ENCODE measurements around the gene KIF20B.
"Not testable (repeated sequence)": the region's sequence is repeated elsewhere in the genome, so short reads cannot be mapped to it uniquely, and the experiment has no call there.

KIF20B gene

DNA sequence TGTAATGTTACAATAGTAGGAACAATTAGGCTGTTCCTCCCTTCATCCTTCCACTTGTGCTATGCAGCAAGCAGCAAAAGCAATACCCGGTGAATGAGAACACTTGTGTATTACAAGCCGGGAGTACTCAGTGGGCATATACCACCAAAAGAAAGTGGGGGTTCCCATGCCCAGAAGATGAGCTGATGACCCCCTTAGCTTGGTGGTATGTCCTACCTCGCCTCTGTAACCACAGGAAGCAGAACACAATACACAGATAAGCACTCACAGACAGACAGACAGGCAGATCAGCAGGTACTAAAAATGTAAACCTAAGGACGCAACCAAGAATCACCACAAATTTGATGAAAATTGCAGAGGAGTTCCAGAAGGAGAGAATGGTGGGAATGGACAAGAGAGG lies 15.5 kb upstream of the KIF20B start:
- peak; percentile 72 for DNase-seq

GRCh38 chr10:89690027-89690426 lies 11.4 kb upstream of the KIF20B start:
- DNase-seq = no peak

DNA sequence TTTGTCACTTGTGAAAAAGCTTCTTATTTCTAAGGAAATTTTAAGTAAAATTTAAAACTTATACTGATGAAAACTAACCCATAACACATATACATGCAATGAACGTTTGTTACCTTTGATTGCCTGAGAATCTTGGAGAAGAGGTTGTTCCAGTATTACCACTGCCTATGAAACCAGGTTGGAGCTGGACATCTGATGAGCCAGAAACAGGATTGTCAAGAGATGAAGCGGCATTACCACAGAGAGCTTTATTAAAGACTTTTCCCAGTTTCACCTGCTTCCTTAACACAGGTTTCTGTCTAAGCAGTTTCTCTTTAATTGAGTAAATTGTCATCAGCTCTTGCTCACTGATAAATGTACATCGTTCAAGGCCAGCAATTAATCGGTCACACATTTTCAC lies 9.0 kb upstream of the KIF20B start:
- DNase-seq = no peak

GRCh38 chr10:89693176-89693575 lies 8.2 kb upstream of the KIF20B start:
- DNase-seq = no peak

GRCh38 chr10:89695307-89695706 lies 6.1 kb upstream of the KIF20B start:
- DNase-seq = no peak

DNA sequence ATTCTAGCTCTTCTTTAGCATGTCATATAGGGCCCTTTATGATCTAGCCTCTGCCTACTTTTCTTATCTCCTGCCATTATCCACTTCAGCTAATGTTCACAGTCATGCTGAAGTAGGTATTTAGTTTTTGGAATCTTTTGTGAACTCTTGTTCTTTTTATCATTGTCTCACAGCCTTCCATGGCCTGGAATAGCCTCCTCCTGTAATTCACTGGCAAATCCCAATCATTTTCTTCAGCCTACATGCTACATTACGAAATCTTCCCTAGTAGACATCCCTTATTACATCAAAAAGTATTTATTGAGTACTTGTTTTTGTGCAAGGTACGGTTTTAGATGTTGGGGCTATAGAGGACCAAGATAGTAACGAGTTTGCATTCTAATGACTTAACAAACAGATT lies 3.4 kb upstream of the KIF20B start:
- no peak for DNase-seq

- DNase-seq = peak; percentile 29
These were observed 1.8 kb upstream of the KIF20B start for GRCh38 chr10:89699581-89700064.

GRCh38 chr10:89700923-89701241 lies 508 bp upstream of the KIF20B start:
- DNase-seq = no peak

DNA sequence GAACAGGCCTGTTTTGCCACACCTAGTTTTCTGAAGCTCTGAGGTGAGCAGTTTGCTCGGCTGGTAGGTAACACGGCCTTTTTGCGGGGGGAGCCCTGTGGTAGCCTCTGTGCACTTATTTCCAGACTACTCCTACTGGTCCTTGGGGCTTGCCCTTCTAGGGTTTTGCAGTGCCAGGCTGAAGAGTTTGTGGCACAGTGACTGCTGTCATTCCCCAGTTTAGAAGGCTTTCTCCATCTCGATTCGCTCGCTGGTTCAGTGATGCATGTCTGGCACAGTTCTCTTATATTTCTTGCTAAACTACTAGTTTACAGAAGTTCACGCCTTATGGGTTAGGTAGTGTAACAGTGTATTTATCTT lies 711 bp downstream of the KIF20B start:
- peak; percentile 37 for DNase-seq

GRCh38 chr10:89705466-89705865 lies 4.1 kb downstream of the KIF20B start:
- no peak for DNase-seq

- peak; percentile 18 for DNase-seq
These were observed 4.6 kb downstream of the KIF20B start for GRCh38 chr10:89706011-89706410.

GRCh38 chr10:89707372-89707771 lies 6.0 kb downstream of the KIF20B start:
- DNase-seq = no peak

GRCh38 chr10:89710753-89711152 lies 9.4 kb downstream of the KIF20B start:
- no peak for DNase-seq

DNA sequence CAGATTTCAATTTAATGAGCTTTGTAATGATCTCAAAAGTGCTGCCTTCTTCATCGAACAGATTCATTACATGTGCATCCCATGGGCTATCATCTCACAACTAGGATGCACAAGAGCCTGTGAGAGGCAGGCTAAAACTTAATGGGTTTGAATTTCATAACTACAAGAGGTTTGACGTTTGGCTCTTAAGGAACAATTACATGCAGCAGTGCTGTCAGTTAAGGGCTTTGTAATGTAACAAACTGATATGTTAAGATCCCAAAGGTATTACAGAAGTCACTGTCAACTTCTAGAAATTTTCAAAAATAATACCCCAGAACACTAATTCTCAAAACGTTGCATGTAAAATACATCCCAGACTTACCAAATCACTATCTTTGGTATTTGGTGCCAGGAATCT lies 33.2 kb downstream of the KIF20B start:
- DNase-seq = no peak

- DNase-seq = peak; percentile 46
These were observed 37.3 kb downstream of the KIF20B start for GRCh38 chr10:89738551-89739209.

- DNase-seq = peak; percentile 18
These were observed 39.9 kb downstream of the KIF20B start for GRCh38 chr10:89741126-89741762.

DNA sequence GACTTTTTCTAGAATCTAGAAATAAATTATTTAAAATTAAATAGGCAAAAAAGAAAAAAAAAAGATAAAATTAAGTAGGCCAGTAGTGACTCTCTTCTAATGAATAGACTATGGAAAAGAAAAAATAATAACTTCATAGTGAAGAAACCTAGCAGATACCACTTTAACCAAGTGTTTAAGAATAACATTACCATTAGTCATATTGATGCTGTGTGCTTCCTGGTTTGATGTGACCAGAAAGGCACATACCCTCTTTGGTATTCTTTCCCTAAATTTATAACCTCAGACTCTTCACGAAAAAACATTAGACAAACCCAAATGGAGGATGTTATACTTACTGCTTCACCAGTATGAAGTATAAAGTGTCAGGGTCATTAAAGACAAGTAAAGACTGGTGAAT lies 42.6 kb downstream of the KIF20B start:
- no peak for DNase-seq

DNA sequence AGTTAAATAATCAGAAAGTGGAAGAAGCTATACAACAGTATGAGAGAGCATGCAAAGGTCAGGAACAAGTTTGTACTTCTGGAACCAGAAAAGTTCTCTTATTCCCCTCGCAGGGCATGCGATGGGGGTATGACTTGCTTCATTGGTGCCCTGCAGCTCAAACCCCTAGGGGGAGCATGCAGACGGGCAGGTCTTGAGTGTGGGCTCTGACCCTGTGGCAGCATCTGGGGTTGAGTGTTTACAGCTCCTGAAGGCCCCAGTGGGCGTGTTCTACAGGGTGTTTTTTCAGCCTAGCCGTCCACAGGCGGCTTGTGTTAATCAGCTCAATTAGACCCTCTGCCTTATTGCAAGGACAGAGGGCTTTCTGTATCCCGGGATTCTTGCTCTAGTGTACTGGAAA lies 44.5 kb downstream of the KIF20B start:
- DNase-seq = no peak

DNA sequence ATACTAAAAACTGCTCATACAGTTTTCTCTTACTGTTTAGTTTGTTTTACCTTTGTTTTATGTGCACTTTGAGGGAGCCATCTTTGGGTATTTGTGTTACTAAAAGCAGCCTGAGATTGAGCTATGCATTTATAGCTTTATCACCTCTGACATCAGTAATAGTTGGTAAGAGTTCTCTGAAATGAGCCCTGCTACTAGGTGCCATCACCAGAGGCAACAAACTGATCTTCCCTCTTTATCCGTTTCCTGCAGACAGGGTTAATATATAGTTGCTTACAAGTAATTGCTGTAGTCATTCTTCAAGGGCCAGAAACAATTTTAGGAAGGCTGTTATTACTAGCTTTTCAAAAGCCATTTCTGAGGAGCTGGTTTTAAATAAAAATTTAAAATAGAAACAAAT lies 49.1 kb downstream of the KIF20B start:
- DNase-seq = peak; percentile 59

DNA sequence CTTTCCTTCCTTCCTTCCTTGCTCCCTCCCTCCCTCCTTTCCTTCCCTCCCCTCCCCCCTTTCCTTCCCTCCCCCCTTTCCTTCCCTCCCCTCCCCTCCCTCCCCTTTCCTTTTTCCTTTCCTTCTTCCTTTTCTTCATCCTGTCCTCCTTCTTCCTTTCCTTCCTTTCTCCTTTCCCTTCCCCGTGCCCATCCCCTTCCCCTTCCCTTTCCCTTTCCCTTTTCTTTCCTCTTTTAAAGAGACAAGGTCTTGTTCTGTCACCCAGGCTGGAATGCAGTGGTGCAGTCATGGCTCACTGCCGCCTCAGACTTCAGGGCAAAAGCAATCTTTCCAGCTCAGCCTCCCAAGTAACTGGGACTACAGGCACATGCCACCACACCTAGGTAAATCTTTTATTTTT lies 54.0 kb downstream of the KIF20B start:
- DNase-seq = no peak

- no peak for DNase-seq
These were observed 58.1 kb downstream of the KIF20B start for GRCh38 chr10:89759531-89759930.

- DNase-seq = not testable (repeated sequence)
These were observed 62.3 kb downstream of the KIF20B start for GRCh38 chr10:89763671-89764070.

GRCh38 chr10:89771684-89772083 lies 70.3 kb downstream of the KIF20B start:
- no peak for DNase-seq

GRCh38 chr10:89773081-89773480 lies 71.7 kb downstream of the KIF20B start:
- no peak for DNase-seq

GRCh38 chr10:89776665-89777064 lies 75.3 kb downstream of the KIF20B start:
- DNase-seq = no peak

Measured in hematopoietic multipotent progenitor cell treated with erythropoietin and hydrocortisone succinate and interleukin-3 and kit ligand, for 6 days (in vitro differentiated cells).